Activated T-cell treated with anti-CD3 and anti-CD28 coated beads for 1 hour (primary cell): ENCODE results near the gene ZNF573.
A peak's percentile ranks its signal among the peaks of the same experiment; 100 is the strongest.
"Not testable (repeated sequence)": the region's sequence is repeated elsewhere in the genome, so short reads cannot be mapped to it uniquely, and the experiment has no call there.

Experiments used
- DNase-seq: peaks from one replicate; pipeline ENCODE4 v3.0.0-alpha.2; 2020; ENCODE audit warnings: low read depth

ZNF573 gene

DNA sequence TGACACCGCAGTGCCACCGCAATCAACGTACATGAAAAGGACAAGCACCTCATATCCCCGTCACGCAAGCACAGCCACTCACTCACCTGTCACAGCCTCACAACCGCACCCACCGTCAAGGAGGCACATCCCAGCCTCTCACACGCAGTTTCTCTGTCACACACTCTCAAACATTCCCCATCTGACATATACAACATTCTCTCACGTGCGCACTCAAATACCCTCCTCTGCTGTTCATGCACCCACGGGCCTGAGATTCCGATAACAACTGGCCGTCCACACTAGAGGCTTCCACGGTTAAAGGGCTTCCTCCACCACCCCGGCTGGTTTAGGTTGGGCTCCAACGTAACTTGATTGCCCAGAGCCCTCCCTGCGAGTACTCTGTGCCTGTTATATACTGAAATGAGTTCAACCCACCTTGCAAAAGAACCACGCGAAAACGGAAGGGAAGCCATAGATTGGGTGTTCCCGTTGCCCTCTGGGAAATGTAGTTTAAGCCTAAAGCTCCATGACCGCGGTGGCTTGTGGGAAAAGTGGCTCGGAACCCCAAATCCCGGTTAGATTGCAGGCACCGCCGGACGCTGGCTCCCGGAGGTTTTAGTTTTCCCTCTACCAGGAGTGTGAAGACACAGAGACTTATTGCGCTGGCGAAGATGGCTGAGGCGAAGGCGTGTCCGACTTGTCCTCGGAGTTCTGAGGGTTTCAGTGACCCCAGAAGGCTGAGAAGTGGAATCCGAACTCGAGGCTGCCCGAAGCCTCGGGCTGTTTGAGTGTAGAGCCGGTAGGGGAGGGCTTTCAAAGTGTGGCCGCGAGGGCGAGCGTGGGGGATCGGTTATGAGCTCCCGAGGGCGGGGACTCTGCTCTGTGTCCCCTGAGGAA, at the start of gene ZNF573:
ZNF573 (minus strand) TSS at position 460 of the 879 bp plus-strand sequence. CDS start 5,857 bp downstream, outside the sequence.
- peak; percentile 64 for DNase-seq

DNA sequence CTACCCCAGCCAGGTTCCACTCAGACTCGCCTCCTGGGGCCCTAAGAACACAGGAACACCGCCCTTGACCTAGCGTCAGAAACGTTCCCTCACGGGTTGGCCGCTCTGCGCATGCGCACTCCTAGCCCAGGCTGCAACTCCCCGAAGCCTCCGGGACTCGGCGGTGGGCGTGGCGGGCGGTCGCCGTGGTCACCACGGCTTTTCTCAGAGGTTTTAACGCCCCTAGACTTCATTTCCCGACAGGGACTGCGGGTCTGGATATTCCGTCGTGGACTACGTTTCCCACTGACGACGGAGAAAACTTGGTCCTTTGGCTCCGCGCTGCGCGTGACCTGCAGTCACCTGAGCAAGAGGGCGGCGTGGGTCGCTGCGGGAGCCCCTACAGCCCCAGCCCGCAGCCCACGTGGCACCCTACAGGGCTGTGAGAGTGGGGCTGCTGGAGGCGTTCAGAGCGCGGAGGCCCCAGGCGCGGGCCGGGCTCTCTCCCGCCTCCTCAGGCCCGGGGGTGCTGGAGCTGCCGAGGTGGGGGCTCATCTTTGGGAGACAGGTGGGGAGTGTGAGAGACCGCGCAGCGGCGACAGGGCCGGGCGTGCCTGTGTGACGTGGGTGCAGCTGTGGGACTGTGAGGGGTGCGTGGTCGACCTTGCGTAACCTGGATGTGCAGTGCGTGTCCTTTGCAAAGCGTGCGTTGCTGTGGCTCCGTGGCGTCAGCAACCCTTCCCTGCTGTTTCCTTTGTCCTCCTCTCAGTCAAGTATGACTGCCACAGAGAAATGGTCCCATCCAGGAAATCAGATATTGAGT, 38.0 kb upstream of the ZNF573 start:
- DNase-seq = peak; percentile 7

DNA sequence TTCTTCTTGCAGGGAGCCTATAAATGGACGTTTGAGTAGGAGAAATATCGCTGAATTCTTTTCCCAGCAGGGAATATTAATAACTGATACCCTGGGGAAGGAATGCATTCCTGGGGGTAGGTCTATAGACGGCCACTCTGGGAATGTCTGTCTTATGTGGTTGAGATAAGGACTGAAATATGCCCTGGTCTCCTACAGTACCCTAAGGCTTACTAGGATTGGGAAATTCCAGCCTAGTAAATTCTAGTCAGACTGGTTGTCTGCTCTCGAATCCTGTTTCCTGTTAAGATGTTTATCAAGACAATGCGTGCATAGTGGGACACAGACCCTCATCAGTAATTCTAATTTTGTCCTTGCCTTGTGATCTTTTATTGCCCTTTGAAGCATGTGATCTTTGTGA, 36.2 kb upstream of the ZNF573 start:
- DNase-seq = not testable (repeated sequence)

GRCh38 chr19:37813340-37813739, 34.0 kb upstream of the ZNF573 start:
- no peak for DNase-seq

- DNase-seq = no peak
Measured at GRCh38 chr19:37809366-37809765, 30.0 kb upstream of the ZNF573 start.

- no peak for DNase-seq
Measured at GRCh38 chr19:37803249-37803840, 24.0 kb upstream of the ZNF573 start.

DNA sequence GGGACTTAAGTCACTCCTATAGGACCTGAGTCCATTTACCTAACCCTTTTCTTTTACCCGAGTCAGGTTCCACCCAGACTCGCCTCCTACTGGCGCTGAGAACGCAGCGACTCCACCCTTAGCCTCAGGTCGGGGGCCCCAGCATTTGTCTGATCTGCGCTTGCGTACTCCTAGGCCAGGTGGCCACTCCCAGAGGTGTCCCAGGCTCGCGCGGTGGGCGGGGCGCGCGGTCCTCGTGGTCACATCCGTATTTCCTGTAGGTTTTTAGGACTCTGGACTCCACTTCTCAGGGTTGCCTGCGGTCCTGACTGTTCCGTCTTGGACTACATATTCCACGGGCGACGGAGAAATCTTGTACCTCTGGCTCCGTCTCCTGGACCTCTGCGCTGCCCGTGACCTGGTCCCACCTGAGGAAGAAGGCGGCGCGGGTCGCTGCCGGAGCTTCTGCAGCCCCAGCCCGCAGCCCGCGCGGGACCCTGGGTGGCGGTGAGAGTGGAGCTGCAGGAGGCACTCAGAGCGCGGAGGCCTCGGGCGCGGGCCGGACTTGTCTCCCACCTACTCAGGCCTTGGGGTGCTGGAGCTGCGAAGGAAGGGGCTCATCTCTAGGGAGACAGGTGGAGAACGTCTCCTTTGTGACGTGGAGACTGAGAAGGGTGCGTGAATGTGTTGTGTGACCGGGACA, 11.0 kb upstream of the ZNF573 start:
- DNase-seq = no peak

DNA sequence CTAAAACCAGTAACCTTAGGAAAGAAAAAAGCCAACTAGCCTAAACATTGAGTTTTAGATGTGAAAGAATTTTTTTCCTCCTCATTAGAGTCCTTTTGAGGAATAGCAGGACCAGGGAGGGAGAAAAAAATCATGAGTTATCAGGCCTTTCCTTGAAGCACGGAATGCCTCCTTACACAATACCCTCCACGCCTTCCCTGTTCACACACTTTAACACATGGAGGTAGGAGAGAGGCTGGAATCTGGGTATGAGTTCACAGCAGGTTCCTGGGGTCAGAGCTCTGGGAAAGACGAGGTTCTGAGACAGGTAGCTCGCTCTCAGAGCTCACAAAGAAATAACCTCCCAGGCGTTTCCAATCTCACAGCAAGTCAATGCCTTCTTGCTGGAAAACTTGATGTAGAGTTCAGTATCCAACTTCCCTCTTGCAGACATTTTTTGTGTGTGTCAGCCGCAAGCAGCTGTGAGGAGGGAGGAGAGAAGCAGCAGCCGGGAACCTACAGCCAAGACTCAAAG, 716 bp downstream of the ZNF573 start:
- no peak for DNase-seq

DNA sequence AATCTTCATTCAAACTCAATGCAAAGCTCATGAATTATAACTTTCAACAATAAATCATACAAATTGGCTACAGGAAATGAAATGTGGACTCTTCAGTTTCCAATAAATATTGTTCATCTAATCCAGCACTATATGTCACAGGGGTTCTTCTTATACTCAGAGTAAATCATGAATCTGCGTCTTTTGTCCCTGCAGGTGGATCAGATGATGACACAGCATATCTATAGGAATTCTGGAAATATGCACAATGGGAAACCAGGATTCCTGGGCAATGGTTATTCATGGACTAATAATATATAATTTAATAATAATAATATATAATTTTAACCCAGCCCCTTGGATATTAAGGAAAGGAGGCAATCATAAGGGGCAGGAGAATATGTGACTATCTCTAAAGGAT, 8.4 kb downstream of the ZNF573 start:
- DNase-seq = no peak

GRCh38 chr19:37763488-37763887, 15.9 kb downstream of the ZNF573 start:
- DNase-seq = no peak

- not testable (repeated sequence) for DNase-seq
Measured at GRCh38 chr19:37757683-37758082, 21.7 kb downstream of the ZNF573 start.

DNA sequence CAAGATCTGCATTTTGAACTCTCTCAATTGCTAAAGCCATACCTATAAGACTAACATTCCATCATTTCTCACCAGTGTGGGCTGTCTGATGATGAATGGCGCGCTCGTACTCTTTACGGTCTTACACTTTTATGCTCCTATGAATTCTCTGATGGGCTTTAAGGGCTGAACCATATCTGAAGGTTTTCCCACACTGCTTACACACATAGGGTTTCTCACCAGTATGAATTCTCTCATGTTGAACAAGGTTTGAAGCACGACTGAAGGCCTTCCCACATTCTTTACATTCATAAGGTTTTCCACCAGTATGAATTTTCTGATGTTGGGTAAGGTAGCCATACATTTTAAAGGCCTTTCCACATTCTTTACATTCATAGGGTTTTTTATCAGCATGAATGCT, 41.0 kb downstream of the ZNF573 start:
- DNase-seq = no peak

GRCh38 chr19:37725181-37725580, 54.2 kb downstream of the ZNF573 start:
- no peak for DNase-seq

GRCh38 chr19:37719927-37720265, 59.5 kb downstream of the ZNF573 start:
- no peak for DNase-seq

DNA sequence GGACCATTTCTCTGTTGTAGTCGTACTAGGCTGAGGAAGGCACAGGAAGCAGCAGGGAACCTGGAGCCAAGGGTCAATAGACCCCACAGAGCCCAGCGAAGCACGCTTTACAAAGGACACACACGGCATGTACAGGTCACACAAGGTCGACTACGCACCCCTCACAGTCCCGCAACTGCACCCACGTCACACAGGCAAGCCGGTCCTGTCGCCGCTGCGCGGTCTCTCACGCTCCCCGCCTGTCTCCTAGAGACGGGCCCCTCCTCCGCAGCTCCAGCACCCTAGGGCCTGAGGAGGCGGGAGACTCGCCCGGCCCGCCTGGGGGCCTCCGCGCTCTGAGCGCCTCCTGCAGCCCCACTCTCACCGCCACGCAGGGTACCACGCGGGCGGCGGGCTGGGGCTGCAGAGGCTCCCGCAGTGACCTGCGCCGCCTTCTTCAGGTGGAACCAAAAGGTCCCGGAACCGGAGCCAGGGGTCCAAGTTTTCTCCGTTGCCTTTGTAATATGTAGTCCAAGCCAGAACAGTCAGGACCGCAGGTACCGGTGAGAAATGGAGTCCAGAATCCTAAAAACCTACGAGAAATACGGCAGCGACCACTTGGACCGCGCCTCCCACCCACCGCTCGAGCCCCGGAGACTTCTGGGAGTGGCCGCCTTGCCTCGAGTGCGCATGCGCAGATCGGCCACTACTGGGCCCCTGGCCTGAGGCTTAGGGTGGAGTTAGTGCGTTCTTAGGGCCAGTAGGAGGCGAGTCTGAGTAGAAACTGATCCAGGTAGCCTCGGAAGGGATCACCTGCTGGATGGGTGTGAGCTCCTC, 60.1 kb downstream of the ZNF573 start, which contains the start of gene ZNF607:
ZNF607 (minus strand) TSS at position 651 of the 816 bp plus-strand sequence. CDS start 8,143 bp downstream, outside the sequence.
- peak; percentile 71 for DNase-seq

DNA sequence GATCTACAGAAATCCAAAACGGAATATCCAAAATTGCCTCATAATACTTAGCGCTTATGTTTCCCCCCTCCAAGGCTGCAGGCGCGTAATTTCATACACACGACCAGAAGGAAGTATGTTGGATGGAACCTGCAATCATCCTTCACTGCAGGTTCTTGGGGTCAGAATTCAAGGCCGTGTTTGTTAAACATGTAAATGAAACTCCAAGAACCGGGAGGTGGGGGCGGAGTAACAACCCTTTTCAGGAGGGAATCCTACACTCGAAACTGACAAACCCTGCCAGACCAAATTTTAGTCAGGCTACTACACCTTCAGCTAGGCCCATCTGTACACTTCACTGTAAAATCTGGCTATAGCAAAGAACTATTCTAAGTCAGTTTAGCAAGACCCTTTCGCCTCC, 61.1 kb downstream of the ZNF573 start:
- DNase-seq = no peak

DNA sequence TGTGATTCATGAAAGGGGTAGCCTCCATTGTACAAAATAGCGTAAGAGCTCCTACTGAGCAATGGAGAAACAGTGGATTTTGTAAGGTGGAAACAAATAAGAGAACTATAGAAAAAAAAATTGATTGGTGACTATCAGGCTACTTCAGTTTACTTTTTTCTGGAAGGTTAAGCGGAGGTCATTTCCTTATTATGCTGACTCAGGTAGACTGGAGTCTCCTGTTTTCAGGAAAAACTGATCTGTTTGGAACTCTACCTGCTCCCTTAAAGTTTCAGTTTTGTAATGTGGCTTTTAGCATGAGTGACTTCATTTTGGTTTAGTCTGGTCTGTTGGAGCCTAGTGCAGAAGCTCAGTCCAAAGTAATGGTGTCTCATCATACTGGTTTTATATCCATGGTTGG, 63.2 kb downstream of the ZNF573 start:
- no peak for DNase-seq

DNA sequence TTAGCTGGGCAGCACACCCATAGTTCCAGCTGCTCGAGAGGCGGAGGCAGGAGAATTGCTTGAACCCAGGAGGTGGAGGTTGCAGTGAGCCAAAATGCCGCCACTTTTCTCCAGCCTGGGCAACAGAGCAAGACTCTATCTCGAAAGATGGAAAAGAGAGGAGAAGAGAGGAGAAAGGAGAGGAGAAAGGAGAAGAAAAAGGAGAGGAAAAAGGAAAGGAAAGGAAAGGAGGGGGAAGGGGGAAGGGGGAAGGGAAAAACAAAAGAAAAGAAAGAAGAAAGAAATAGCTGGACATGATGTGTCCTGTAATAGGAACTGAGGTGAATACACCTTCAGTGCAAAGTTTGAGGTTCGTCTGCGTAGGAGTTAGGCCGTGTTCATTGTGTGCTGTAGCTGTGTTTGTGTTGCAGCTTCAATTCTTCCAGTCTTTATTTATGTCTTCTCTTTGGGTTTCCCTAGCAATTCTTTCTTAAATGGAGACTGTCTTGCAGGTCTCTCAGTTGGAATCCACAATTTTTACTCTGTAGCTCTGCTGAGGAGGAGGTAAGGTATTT, 73.3 kb downstream of the ZNF573 start:
- no peak for DNase-seq

- DNase-seq = no peak
Measured at GRCh38 chr19:37699057-37699456, 80.3 kb downstream of the ZNF573 start.

DNA sequence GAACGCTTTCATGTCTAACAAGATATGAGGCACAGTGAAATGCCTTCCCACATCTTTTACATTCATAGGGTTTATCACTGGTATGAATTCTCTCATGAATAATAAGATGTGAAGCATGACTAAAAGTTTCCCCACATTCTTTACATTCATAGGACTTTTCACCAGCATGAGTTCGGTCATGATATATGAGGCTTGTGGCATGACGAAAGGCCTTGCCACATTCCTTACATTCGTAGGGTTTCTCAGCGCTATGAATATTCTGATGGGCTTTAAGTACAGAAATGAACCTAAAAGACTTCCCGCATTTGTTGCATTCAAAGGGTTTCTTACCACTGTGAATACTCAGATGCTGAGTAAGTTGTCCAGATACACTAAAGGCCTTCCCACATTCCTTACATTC, 81.2 kb downstream of the ZNF573 start:
- no peak for DNase-seq
